SKM-1 (cell line): ENCODE results near the gene RIMS1.
A peak's percentile ranks its signal among the peaks of the same experiment; 100 is the strongest.
"Not testable (repeated sequence)": the region's sequence is repeated elsewhere in the genome, so short reads cannot be mapped to it uniquely, and the experiment has no call there.

ENCODE experiments used
- DNase-seq: peaks from one replicate; lab custom pipeline; 2025; ENCODE audit not compliant: unreplicated experiment; lab: John Stamatoyannopoulos, UW

RIMS1 gene

GRCh38 chr6:72316675-72317380 lies 430.5 kb downstream of the RIMS1 start:
- DNase-seq, result no peak

DNA sequence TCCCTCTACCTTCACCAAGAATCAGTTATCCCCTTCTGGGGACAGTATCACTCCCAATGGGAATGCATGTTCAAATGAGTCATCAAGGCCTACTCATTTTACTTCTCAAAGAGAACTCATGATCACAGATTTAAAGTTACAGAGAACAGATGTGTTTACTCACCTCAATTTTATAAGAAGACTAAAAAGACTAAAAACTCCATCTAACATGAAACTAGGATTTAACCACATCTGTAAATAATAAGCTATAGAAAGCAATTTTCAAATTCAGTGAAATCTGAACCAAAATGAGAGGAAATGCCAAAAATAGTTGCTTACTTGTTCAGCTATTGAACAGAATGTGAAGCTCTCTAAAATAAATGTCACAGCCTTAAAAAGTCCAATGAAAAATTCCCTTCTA lies 435.4 kb downstream of the RIMS1 start:
- no peak for DNase-seq

GRCh38 chr6:72322771-72323170 lies 436.4 kb downstream of the RIMS1 start:
- DNase-seq, result no peak

DNA sequence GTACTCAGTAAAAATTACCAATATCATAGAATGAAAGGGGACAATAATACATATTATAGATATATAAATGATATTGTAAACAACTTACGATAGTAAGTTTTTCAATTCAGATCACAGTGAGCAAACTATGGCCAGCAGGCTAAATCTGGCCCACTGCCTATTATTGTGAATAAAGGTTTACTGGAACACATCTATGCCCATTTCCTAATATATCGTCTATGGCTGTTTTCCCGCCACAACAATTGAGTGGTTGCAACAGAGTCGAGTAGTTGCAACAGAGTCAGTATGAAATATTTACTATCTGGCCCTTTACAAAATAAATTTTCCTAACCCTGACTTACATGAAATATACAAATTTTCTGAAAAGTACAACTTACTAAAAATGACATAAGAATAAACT lies 438.2 kb downstream of the RIMS1 start:
- DNase-seq, result no peak

DNA sequence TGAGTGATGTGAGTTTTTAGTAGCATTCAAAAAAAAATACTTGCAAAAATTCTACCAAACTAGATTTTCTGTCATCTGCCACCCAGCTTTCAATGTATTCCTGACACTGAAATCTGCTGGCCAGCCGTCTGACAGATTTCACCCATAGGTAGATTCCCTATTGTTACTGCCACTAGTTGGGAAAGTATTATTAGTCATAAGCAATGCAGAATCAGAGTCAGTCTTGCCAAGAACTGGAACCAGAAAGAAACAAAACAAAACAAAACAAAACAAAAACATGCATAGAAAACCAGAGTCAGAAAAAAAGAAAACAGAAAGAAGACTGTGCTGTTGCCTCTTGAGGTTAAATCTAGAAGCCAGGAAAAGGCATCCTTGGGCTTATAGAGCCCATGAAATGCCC lies 442.4 kb downstream of the RIMS1 start:
- DNase-seq, result no peak

- DNase-seq, result not testable (repeated sequence)
Measured at GRCh38 chr6:72335203-72335602, 448.9 kb downstream of the RIMS1 start.

GRCh38 chr6:72348926-72349325 lies 462.6 kb downstream of the RIMS1 start:
- DNase-seq, result no peak

GRCh38 chr6:72350296-72350881 lies 464.0 kb downstream of the RIMS1 start:
- DNase-seq, result no peak

DNA sequence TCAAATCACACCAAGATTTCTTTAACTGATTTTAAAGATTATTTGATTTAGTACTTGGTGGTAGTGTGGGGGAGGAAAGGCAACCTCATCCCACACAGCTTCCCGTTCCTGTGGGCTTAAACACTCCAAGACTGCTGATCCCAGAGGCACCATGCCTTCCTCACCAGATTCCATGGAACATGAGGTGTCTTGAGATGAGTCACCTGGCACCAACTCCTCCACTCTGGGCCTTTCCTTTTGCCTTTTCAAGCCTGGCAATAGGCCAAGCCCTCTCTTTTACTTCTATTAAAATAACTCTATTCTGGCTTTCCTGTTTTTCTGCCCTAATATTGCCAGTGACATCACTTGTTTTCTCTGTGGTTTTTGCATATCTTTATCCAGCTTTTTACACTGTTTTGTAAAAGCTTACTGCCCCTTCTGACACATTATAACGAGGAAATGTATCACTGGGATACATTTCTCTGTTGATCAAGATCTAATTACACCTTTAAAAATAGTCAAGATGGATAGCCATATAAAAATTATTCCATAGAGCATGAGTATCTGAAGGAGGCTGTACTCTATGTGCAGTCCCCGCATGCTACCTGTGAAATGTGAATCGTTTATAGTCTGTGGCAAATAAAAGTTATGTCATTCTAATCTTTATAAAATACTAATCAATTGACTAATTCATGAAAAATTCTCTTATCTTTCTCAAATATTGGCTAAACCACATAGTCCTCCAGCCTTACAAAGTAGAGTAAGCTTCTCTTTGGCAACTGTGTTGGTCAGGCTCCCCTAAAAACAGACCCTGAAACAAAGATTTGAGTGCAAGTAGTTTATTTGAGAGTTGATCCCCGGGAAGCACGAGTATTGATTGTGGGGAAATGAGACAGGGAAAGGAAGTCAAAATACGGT lies 477.7 kb downstream of the RIMS1 start:
- DNase-seq, result no peak

DNA sequence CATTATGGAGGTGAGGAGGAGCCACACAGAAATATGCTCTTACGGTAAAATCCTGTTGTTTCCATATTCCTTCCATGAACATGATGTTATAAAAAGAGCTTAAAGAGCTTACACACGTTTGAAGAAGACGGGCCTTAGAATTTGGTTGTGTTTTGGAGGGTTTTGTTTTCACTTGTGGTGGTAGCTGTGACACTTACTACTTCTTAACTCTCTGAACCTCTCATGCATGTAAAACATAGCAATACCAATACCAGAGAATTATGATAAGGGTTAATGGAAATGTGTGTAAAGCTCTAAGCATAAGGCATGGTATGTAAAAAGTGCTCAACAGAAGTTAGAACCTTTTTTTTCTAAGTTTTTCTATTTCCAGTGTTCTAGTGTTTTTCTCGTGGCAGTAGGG lies 479.4 kb downstream of the RIMS1 start:
- DNase-seq, result no peak

- no peak for DNase-seq
Measured at GRCh38 chr6:72367439-72367838, 481.1 kb downstream of the RIMS1 start.

- DNase-seq, result no peak
Measured at GRCh38 chr6:72371473-72371872, 485.1 kb downstream of the RIMS1 start.

DNA sequence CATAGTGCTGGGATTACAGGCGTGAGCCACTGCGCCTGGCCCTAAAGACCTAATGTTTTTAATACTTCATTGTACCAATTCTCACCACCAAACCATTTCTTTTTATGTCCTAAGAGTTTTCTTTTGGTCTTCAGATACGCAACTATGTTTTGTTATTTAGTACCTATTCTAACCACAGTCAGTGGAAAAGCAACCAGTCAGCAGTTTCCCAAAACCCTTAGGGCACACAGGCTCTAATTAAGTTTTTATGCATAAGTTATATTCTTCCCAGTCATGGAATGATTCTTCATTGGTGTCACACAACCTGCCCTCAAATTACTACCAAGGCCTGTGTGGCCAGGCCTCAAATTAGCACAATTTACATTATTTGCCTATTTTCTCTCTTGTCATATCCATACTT lies 487.8 kb downstream of the RIMS1 start:
- DNase-seq, result no peak

DNA sequence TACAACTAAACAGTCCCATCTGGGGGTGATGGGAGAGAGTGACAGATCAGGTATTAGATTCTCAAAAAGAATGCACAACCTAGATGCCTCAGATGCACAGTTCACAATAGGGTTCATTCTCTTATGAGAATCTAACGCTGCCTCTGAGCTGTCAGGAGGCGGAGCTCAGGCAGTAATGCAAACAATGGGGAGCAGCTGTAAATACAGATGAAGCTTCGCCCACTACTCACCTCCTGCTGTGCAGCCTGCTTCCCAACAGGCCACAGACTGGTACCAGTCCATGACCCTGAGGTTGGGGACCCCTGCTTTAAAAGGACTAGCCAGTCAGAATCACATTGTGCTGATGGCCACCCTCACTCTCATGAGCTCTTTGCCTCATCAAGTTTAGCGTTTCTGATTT lies 488.5 kb downstream of the RIMS1 start:
- no peak for DNase-seq

DNA sequence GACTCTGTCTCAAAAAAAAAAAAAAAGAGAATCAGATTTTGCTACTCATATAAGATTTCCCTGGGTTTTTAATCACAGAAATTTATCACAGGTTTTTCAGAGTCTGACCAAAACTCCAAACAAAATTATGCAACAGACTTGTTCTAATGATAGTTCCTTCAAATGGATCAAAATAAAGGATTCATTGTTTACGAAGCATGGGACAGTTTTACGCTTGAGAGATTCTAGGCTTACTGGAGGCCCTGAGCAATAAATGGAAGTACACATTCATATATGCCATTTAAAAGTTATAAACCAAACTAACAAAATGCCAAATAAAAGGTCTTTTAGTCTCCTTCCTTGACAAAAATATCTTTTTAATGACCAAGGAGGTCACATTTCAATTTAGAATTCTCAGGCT lies 490.4 kb downstream of the RIMS1 start:
- DNase-seq, result no peak

DNA sequence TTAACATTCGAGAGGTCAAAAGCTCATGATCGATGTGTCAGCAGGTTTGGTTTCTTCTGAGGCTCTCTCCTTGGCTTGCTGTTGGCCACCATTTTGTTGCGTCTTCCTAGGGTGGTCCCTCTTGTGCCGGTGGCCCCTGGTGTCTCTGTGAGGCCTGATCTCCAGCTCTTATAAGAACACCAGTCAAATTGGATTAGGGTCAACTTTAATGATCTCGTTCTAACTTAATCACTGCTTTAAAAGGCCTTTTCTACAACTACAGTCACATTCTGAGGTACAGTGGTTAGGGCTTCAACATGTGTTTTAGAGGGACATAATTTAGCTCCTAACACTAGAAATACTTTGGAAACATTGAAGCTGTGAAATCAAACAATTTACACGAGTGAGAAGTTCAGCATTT lies 494.7 kb downstream of the RIMS1 start:
- no peak for DNase-seq

DNA sequence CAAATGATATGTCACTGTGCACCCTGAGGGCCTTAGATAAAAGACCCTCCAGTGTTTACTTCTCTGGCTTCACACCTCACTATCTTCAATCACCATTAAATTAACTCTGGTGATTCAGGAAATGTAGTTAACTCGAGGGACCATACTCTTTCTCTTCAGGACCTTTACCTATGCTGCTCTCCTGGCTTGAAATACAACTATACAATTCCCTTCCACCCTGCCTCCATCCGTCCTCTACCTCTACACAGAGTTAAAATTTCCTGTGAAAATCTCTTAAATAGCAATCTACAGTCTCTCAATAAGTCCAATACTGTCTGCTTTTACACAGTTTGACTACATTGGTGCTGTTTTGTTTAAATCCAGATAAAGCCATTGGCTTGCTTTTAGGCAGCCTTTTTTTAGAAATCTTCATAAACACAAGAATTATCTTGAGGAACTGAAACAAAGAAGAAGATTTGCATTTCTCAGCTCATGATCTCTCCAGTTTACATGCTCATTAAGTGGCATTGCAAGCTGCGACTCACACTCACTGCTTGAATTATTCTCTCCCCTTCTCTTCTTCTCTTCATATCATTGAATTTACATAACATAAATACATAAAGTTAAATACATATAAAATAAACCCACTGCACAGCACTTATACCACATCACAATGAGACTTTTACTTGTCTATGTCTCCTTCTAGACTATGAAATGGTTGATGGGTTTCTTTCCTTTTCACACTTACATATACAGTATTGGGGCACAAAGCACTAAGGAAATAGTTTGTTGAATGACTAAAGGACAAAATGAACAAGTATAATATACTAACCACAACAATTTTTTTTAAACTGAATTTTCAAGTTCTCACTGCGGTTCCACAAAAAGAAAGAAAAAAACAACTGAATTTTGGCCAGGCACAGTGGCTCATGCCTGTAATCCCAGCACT lies 496.5 kb downstream of the RIMS1 start:
- DNase-seq, result no peak

DNA sequence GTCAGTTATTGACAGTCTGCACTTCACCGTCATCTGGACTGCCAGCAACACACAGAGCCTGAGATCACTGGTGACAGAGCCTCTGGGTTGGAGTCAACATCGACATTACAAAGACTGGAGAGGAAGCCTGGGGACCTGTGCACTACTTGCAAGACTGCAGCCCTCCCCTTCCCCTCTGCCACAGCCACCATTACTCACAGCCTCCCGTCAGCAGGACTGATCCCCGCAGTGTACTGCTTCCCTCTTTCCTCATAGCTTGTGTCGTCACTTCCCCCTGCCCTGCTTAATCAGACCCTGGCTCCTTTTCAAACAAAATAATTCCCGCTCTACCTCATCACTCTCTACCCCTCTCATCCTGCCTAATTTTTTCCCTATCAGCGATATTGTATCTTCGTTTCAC lies 500.0 kb downstream of the RIMS1 start:
- DNase-seq, result peak; percentile 2

DNA sequence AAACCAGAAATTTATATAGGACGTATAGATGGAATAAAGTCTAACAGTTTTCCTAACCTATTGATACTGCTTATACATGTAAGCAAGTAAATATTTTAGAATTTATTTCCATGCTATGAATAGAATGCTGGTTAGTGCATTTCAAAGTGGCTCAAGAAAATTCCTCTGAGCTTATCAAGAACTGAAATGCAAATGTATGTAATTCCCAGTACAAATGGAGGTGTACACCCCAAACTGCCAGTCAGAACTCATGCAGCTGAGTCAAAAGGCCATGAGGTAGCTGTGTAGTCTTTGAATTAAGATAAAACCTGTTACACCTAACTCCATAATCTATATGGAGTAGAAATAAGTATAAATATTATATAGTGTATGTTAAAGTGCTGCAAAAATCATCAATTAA lies 503.3 kb downstream of the RIMS1 start:
- DNase-seq, result no peak

GRCh38 chr6:72390548-72390947 lies 504.2 kb downstream of the RIMS1 start:
- DNase-seq, result no peak

DNA sequence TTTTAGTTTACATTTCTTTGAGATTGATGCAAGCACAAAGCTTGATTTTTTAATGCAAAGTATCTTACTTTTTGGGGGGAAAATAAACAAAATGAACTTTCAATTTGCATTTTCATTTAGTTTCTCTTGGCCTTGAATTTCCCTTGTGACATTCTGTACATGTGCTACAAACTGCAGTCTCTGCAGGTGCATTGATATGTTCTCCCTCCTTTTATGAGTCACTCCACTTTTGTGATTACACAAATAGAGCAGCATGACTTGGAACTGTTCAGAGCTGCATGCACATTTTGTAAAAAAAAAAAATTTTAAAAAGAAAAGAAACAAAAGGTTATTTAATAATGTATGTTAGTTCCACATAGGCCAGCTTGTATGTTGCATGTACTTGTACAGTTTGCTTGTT lies 515.5 kb downstream of the RIMS1 start:
- DNase-seq, result no peak
